Heart right ventricle (tissue), 16 donors: ENCODE data around the gene PF4V1. TPM values are rescaled to one million over a fixed set of nuclear protein-coding genes. Genes with fewer than 3 reads are reported as not detected.

ENCODE experiments used
- ATAC-seq, 8 donors: fragments of 200-7000 bp; cut with Tn5 transposase; one replicate each; pipeline ENCODE4 v1.9.1; 2020; ENCODE audit warnings: mild to moderate bottlenecking in 8 of 8, moderate library complexity in 8 of 8, moderate number of reproducible peaks in 1 of 8
- DNase-seq, 2 donors: peaks; one replicate each; pipeline ENCODE4 v3.0.0-alpha.2; 2020
- H3K27ac ChIP-seq, 10 donors: fragments of 200-600 bp; sonication (generic) in 2 of 10; one replicate each; pipeline versions ENCODE4 v1.5.0 to v1.8.0; 2020 to 2022; ENCODE audit warnings: mild to moderate bottlenecking in 3 of 10
- H3K27me3 ChIP-seq, 7 donors: fragments of 200-600 bp; one replicate each; pipeline ENCODE4 v1.8.0; 2021 to 2022; ENCODE audit warnings: mild to moderate bottlenecking in 2 of 7
- H3K36me3 ChIP-seq, 9 donors: fragments of 200-600 bp; sonication (generic) in 1 of 9; one replicate each; pipeline versions ENCODE4 v1.5.0 to v1.8.0; 2020 to 2022; ENCODE audit warnings: mild to moderate bottlenecking in 2 of 9
- H3K4me1 ChIP-seq, 9 donors: fragments of 200-600 bp; sonication (generic) in 1 of 9; one replicate each; pipeline versions ENCODE4 v1.5.0 to v1.8.0; 2020 to 2022; ENCODE audit warnings: mild to moderate bottlenecking in 4 of 9
- H3K4me3 ChIP-seq, 10 donors: fragments of 200-600 bp; sonication (generic) in 2 of 10; one replicate each; pipeline versions ENCODE4 v1.5.0 to v1.8.0; 2020 to 2022; ENCODE audit warnings: mild to moderate bottlenecking in 7 of 10, moderate library complexity in 2 of 10
- H3K9me3 ChIP-seq, 11 donors: fragments of 200-600 bp in 10 of 11; sonication (generic) in 2 of 11; one replicate each; pipeline versions ENCODE4 v1.5.0 to v1.8.0; 2013 to 2022; ENCODE audit warnings: mild to moderate bottlenecking in 2 of 11, control low read depth in 1 of 11, moderate library complexity in 1 of 11
- CTCF ChIP-seq, 9 donors: fragments of 200-600 bp; sonication (generic) in 2 of 9; IDR thresholded peaks; one replicate each; pipeline versions ENCODE4 v1.5.0 to v1.8.0; 2021 to 2022; ENCODE audit warnings: antibody characterized with exemption in 9 of 9, mild to moderate bottlenecking in 5 of 9, moderate library complexity in 1 of 9
- WGBS, 2 donors: extraction: QIAGEN DNeasy Blood & Tissue Kit; methylation state at CpG; one replicate each; pipeline ENCODE4 v1.1.7; 2013; ENCODE audit warnings: inconsistent platforms in 1 of 2; 5-methylcytosine and 5-hydroxymethylcytosine counted together
- intact Hi-C, 10 donors: fragments of 100-400 bp; cut with DNase I; formaldehyde crosslinking; loops; one replicate each; pipeline versions ENCODE4 v1.11.1 to v1.14.2; 2022
- long read RNA-seq, 3 donors: library from polyadenylated mRNA; unstranded; transcript quantifications; one replicate each; pipeline ENCODE4 v2.0.0, GENCODE V29; 2020 to 2021
- polyA plus RNA-seq, 2 donors: library from polyadenylated mRNA; stranded (reverse); fragments of 200-250 nt; gene quantifications; one replicate each; pipeline ENCODE4 v1.2.3, GENCODE V29; 2013
- total RNA-seq, 10 donors: library from RNA; stranded (reverse); fragmentation: NEBNext Ultra II Directional in 3 of 10; extraction: Animal tissue kit (Norgen Biotek cat#: 25700) in 3 of 10; gene quantifications; one replicate each; pipeline versions ENCODE4 v1.2.1 to v1.2.4, GENCODE V29; 2021 to 2023
- donor health status: Arrhythmogenic right ventricular cardiomyopathy.
- donor health status: ischemic (EF 13 %, LVEDD 7.1; RV severe dilation, severe dysfunction).
- donor health status: healthy with polysubstance abuse.
- donor health status: DM: no; HTN: yes; CAD: no.
- donor health status: DM: no; HTN: no; CAD: no.
- donor health status: ischemic (EF 25% LVEDD 6.9; RV normal size, moderate dysfunction).
- donor health status: ischemic (EF 25% LVEDD 5.7; RV mildly dilated, moderate dysfunction).
- donor health status: healthy.
- donor health status: DM: yes; HTN: yes; CAD: no.
- donor health status: Ischemic cardiomyopathy.
- donor health status: ischemic (EF 35%, LVEDD 5.7; RV mildly dilated, moderate dysfunction).
- donor health status: nonischemic (EF 11% LVEDD 7.7; RV severe dilation, severe dysfunction).
- donor health status: DM: yes; HTN: yes; CAD: no.
- donor health status: PGD.
- donor health status: ischemic (EF 29% LVEDD 5.4; RV normal size, mild dysfunction).
- donor health status: nonischemic (EF 23%, LVEDD 6.1; RV moderate dilation, normal function).

Gene PF4V1, protein sequence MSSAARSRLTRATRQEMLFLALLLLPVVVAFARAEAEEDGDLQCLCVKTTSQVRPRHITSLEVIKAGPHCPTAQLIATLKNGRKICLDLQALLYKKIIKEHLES
- total RNA-seq (not detected), polyA plus RNA-seq (not detected)
- long read RNA-seq, donor 1 = 0 reads
- long read RNA-seq, donor 2 = 0 reads
- long read RNA-seq, donor 3 = 0 reads

- peaks cover 0 to 13% (median 0%) of the 10 kb centered on the region in 9 donors for H3K4me1 ChIP-seq
- peak in 1 of 2 donors; percentile 34 for DNase-seq
- intact Hi-C loops = no loop called here
- 15 to 19% methylated on average over 22 of the region's 22 CpGs for WGBS, 2 donors
- no peak within 1 kb of the TSS for H3K27ac ChIP-seq
- H3K36me3 ChIP-seq = no peaks in the 10 kb centered on the region
- H3K4me3 ChIP-seq = peak within 1 kb of the TSS in 2 of 10 donors; percentile 1 to 24
- peaks cover 0 to 36% (median 16%) of the 10 kb centered on the region in 7 donors for H3K27me3 ChIP-seq
- no peak for TF ChIP-seq CTCF (IDR thresholded peaks at IDR 0.05)
- peaks cover 0 to 5% (median 0%) of the 10 kb centered on the region in 11 donors for H3K9me3 ChIP-seq
- ATAC-seq = peak in 4 of 8 donors; percentile 11 to 41 (median 34)
Observed at GRCh38 chr4:73853246-73853704, at the start of gene PF4V1. Gene PF4V1, plus strand, starts transcription at chr4:73853296. Its CDS starts 67 bp downstream, at chr4:73853363.

DNA sequence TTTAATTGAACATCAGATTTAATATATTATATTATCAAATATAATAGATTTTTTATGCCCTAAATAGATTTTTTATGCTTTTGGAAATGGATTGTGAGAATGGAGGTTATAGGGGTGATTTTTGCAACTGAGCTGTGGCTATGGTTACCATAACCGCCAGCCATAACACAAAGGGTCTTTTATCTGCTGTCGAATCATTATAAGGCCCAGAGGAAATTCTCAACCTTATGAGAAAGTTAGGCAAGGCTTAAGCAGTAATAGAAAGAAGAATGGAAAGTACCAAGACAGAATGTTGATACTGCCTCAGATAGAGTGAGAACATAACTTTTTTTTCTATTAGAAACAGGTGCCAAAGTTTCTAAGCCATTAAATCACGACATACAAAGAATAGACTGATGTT, 42.9 kb upstream of the PF4V1 start:
- no peak for ATAC-seq
- TF ChIP-seq CTCF (IDR thresholded peaks at IDR 0.05) = no peak
- no peaks in the 10 kb centered on the region for H3K36me3 ChIP-seq
- DNase-seq = no peak
- WGBS, 2 donors = 70 to 75% methylated on average over 3 of the region's 3 CpGs
- no peak overlapping the region for H3K4me3 ChIP-seq
- peaks cover 0 to 2% (median 0%) of the 10 kb centered on the region in 11 donors for H3K9me3 ChIP-seq
- H3K4me1 ChIP-seq = peaks cover 0 to 8% (median 0%) of the 10 kb centered on the region in 9 donors
- no peak overlapping the region for H3K27ac ChIP-seq
- intact Hi-C loops = no loop called here
- no peaks in the 10 kb centered on the region for H3K27me3 ChIP-seq

DNA sequence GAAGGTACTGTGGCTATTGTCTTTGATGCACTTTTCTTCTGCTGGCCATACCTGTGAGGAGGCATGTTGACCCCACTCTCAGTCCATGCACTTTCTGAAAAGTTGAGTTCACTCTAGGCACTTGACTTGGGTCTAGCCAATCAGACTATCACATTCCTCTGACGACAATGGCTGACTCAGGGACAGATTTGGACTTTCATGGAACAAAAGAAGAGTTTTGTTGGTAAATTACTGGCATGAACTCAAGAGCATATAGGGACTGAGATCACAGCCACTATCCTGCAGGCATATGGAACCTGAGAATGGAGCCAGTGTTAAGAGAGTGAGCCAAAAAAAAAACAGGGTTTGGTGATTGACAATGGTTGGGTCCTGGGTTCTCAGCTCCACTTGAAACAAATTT, 41.3 kb upstream of the PF4V1 start:
- peaks cover 0 to 22% (median 0%) of the 10 kb centered on the region in 9 donors for H3K4me1 ChIP-seq
- H3K27ac ChIP-seq = no peak overlapping the region
- H3K4me3 ChIP-seq = no peak overlapping the region
- WGBS, 2 donors = 55 to 70% methylated on average over 1 of the region's 1 CpG
- ATAC-seq (no peak), DNase-seq (no peak)
- no peaks in the 10 kb centered on the region for H3K9me3 ChIP-seq
- intact Hi-C loops = no loop called here
- no peaks in the 10 kb centered on the region for H3K27me3 ChIP-seq
- no peak for TF ChIP-seq CTCF (IDR thresholded peaks at IDR 0.05)
- no peaks in the 10 kb centered on the region for H3K36me3 ChIP-seq

GRCh38 chr4:73814679-73815078, 38.4 kb upstream of the PF4V1 start:
- TF ChIP-seq CTCF (IDR thresholded peaks at IDR 0.05) = no peak
- H3K36me3 ChIP-seq = no peaks in the 10 kb centered on the region
- H3K4me3 ChIP-seq = no peak overlapping the region
- H3K27ac ChIP-seq = peak overlapping the region in 1 of 10 donors; percentile 24
- 89 to 95% methylated on average over 1 of the region's 1 CpG for WGBS, 2 donors
- DNase-seq = no peak
- H3K4me1 ChIP-seq = peaks cover 0 to 27% (median 0%) of the 10 kb centered on the region in 9 donors
- ATAC-seq = no peak
- H3K9me3 ChIP-seq = no peaks in the 10 kb centered on the region
- H3K27me3 ChIP-seq = no peaks in the 10 kb centered on the region
- intact Hi-C loops = no loop called here
